Smooth muscle cell (in vitro differentiated cells): Measurements from ENCODE around the gene VSIG4. TPM values are rescaled to one million over a fixed set of nuclear protein-coding genes. Genes with fewer than 3 reads are reported as not detected.

ENCODE experiments used
- DNase-seq: peaks from one replicate; lab custom pipeline; 2025; ENCODE audit not compliant: unreplicated experiment; lab: John Stamatoyannopoulos, UW
- H2AFZ ChIP-seq: fragments of 200-600 bp; sonication (generic); 2 replicates; pipeline ENCODE4 v1.6.0; 2016; ENCODE audit warnings: antibody characterized with exemption, low read depth, mild to moderate bottlenecking
- H3F3A ChIP-seq: fragments of 200-600 bp; sonication (generic); 2 replicates; pipeline ENCODE4 v1.6.0; 2017; ENCODE audit warnings: antibody characterized with exemption, low read depth
- H3K27ac ChIP-seq: fragments of 200-600 bp; sonication (generic); 2 replicates; pipeline ENCODE4 v1.5.1; 2016; ENCODE audit warnings: low read depth, mild to moderate bottlenecking
- H3K27me3 ChIP-seq: fragments of 200-600 bp; sonication (generic); 2 replicates; pipeline ENCODE4 v1.6.1; 2016; ENCODE audit warnings: low read depth, mild to moderate bottlenecking
- H3K36me3 ChIP-seq: fragments of 200-600 bp; sonication (generic); 2 replicates; pipeline ENCODE4 v1.5.1; 2016; ENCODE audit warnings: low read depth
- H3K4me1 ChIP-seq: fragments of 200-600 bp; sonication (generic); 2 replicates; pipeline ENCODE4 v1.5.1; 2016; ENCODE audit warnings: low read depth
- H3K4me2 ChIP-seq: fragments of 200-600 bp; sonication (generic); 2 replicates; pipeline ENCODE4 v1.6.0; 2016; ENCODE audit warnings: mild to moderate bottlenecking
- H3K4me3 ChIP-seq: fragments of 200-600 bp; sonication (generic); 2 replicates; pipeline ENCODE4 v1.5.1; 2016; ENCODE audit warnings: mild to moderate bottlenecking
- H3K79me2 ChIP-seq: fragments of 200-600 bp; sonication (generic); 2 replicates; pipeline ENCODE4 v1.6.0; 2016; ENCODE audit warnings: low read depth, mild to moderate bottlenecking
- H3K9ac ChIP-seq: fragments of 200-600 bp; sonication (generic); 2 replicates; pipeline ENCODE4 v1.6.0; 2016; ENCODE audit warnings: low read depth
- H3K9me3 ChIP-seq: fragments of 200-600 bp; sonication (generic); replicated peaks from 2 replicates; pipeline ENCODE4 v1.5.1; 2016; ENCODE audit warnings: low read depth
- H4K20me1 ChIP-seq: fragments of 200-600 bp; sonication (generic); 2 replicates; pipeline ENCODE4 v1.6.0; 2016; ENCODE audit warnings: low read depth
- WGBS: methylation state at CpG from one replicate; pipeline ENCODE4 v1.1.7; 2016; ENCODE audit warnings: low lambda C conversion rate; 5-methylcytosine and 5-hydroxymethylcytosine counted together
- polyA plus RNA-seq: library from polyadenylated mRNA; unstranded; fragments of >200 nt; fragmentation: Nextera tagmentation; extraction: Ambion mirVana; gene quantifications from 2 replicates; pipeline ENCODE4 v1.2.1, GENCODE V29; 2016
- total RNA-seq: library from RNA; depleted of rRNA; stranded (reverse); fragments of >200 nt; gene quantifications from 2 replicates; pipeline ENCODE4 v1.2.3, GENCODE V29; 2014
- TF ChIP-seq, protein P1 (sequence below): fragments of 200-600 bp; sonication (generic); IDR thresholded peaks from 2 replicates; pipeline ENCODE4 v1.5.1; 2017; ENCODE audit warnings: borderline replicate concordance, mild to moderate bottlenecking, antibody characterized with exemption; ENCODE audit not compliant: insufficient read depth, poor library complexity, severe bottlenecking

VSIG4 gene
- total and polyA plus RNA-seq, 2 experiments from 2014 or later, result not detected

DNA sequence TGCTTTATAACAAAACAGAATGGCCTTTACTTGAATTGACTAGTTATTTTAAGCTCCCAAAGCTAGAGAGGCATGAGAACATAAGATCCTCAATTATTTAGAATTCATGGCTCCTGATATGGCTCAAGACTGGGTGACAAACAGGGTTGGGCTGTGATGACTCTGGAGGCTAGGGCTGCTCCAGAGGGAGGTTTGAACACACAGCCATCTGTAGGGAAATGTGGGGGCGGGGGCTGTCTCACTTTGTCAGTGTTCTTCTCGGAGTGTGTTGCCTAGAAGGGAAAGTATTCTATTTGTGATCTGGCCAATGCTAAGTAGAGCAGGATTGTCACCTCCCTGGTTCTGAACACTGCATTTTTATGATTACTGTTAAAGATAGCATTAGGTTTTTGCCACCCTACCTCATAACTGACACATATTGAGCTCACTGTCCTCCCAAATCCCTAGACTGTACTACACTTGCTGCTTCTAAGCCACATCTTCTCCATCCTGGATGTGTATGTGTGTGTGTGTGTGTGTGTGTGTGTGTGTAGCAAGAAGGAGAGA, 45.9 kb downstream of the VSIG4 start:
- Histone ChIP-seq H3K27ac (no peak overlapping the region), H3K9ac (no peak overlapping the region), H3K4me2 (no peak overlapping the region), H4K20me1 (no peaks in the 10 kb centered on the region), H3K36me3 (no peaks in the 10 kb centered on the region), H3K9me3 (no peaks in the 10 kb centered on the region), H2AFZ (no peak overlapping the region), H3F3A (no peaks in the 10 kb centered on the region), H3K4me1 (no peaks in the 10 kb centered on the region), H3K79me2 (no peaks in the 10 kb centered on the region), H3K4me3 (no peak overlapping the region), H3K27me3 (no peaks in the 10 kb centered on the region)
- TF ChIP-seq, protein P1, sequence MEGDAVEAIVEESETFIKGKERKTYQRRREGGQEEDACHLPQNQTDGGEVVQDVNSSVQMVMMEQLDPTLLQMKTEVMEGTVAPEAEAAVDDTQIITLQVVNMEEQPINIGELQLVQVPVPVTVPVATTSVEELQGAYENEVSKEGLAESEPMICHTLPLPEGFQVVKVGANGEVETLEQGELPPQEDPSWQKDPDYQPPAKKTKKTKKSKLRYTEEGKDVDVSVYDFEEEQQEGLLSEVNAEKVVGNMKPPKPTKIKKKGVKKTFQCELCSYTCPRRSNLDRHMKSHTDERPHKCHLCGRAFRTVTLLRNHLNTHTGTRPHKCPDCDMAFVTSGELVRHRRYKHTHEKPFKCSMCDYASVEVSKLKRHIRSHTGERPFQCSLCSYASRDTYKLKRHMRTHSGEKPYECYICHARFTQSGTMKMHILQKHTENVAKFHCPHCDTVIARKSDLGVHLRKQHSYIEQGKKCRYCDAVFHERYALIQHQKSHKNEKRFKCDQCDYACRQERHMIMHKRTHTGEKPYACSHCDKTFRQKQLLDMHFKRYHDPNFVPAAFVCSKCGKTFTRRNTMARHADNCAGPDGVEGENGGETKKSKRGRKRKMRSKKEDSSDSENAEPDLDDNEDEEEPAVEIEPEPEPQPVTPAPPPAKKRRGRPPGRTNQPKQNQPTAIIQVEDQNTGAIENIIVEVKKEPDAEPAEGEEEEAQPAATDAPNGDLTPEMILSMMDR, result no peak
- WGBS, result 47% methylated on average over 2 of the region's 2 CpGs
- no peak for DNase-seq

DNA sequence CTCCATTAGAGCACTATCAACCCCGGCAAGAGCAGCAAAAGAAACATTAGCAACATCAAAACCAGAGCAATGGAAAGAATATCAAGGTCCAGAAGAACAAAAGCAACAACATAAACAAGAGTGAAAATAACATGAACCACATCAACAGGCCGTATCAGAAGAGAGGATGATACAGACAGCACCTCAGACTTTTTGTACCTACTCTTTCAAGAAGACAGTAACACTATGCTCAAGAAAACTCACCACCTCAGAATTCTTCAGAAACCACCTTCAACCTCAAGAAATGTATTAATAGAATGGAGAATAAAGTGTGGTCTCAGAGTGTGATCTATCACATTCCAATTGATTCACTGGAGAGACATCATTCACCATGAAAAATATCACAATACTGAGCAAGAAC, 46.5 kb downstream of the VSIG4 start:
- Histone ChIP-seq H3K4me2 (no peak overlapping the region), H3K4me1 (no peaks in the 10 kb centered on the region), H3K4me3 (no peak overlapping the region), H3K9me3 (no peaks in the 10 kb centered on the region), H4K20me1 (no peaks in the 10 kb centered on the region), H3K27ac (no peak overlapping the region), H3K36me3 (no peaks in the 10 kb centered on the region), H3K9ac (no peak overlapping the region), H3F3A (no peaks in the 10 kb centered on the region), H3K79me2 (no peaks in the 10 kb centered on the region), H2AFZ (no peak overlapping the region), H3K27me3 (no peaks in the 10 kb centered on the region)
- no peak for DNase-seq
- 77% methylated on average over 2 of the region's 2 CpGs for WGBS
- TF ChIP-seq, protein P1, result no peak

DNA sequence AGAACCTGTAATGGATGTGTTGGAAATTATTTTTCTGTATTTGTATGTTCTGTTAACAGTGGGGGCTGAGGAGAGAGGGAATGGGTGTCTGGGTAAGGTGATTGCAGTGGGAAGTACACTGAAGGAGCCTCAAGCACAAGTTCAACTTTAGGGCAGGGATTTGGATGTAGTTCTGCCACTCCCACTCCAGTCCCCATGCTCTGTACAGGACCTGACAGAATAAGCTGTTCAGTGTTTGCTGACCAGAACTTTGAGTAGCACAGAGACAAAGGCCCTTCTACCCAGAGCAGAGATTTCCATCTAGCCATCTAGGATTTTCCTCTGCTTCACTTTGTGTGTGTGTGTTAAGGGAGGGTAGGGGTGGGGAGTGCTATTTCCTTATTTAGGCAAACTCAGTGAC, 49.2 kb downstream of the VSIG4 start:
- Histone ChIP-seq H3K4me2 (no peak overlapping the region), H3K79me2 (no peaks in the 10 kb centered on the region), H3F3A (no peaks in the 10 kb centered on the region), H3K4me3 (no peak overlapping the region), H4K20me1 (no peaks in the 10 kb centered on the region), H3K36me3 (no peaks in the 10 kb centered on the region), H2AFZ (no peak overlapping the region), H3K4me1 (no peaks in the 10 kb centered on the region), H3K9me3 (no peaks in the 10 kb centered on the region), H3K27me3 (no peaks in the 10 kb centered on the region), H3K9ac (no peak overlapping the region), H3K27ac (no peak overlapping the region)
- TF ChIP-seq, protein P1, result no peak
- no peak for DNase-seq

DNA sequence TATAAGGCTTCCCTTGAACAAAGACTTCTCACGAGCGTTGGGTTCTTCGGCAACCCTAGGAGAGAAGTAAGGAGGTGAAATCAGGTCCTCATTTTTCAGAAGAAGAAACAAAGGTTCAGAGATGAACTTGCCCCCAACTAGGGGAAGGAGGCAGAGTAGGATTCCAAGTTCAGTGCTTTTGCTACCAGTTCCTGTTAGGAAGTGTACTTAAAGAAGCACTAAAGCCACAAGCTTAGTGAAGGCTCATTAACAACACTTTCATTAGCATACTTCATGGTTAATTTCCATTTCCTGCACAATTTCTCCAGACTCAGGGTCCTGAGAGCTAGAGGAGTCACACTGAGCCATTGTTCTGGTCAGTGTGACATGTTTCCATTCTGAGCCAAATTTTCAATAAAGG, 52.1 kb downstream of the VSIG4 start:
- TF ChIP-seq, protein P1, result no peak
- H3K4me1 ChIP-seq, result no peaks in the 10 kb centered on the region
- no peak overlapping the region for H3K4me2 ChIP-seq
- WGBS, result 71% methylated on average over 3 of the region's 3 CpGs
- no peaks in the 10 kb centered on the region for H3K27me3 ChIP-seq
- H3F3A ChIP-seq, result no peaks in the 10 kb centered on the region
- H3K79me2 ChIP-seq, result no peaks in the 10 kb centered on the region
- no peak overlapping the region for H3K27ac ChIP-seq
- no peak overlapping the region for H3K4me3 ChIP-seq
- no peaks in the 10 kb centered on the region for H3K9me3 ChIP-seq
- H3K36me3 ChIP-seq, result no peaks in the 10 kb centered on the region
- no peak overlapping the region for H2AFZ ChIP-seq
- H4K20me1 ChIP-seq, result no peaks in the 10 kb centered on the region
- DNase-seq, result no peak
- no peak overlapping the region for H3K9ac ChIP-seq
